HL-60 (cell line): ENCODE results near the gene SPAG9.

Experiments
- GABPA ChIP-seq: IDR thresholded peaks from 2 replicates; pipeline ENCODE4 v1.6.1; 2012; ENCODE audit warnings: low read depth
- POLR2AphosphoS5 ChIP-seq: IDR thresholded peaks from 2 replicates; pipeline ENCODE4 v1.6.1; 2012; ENCODE audit warnings: low read depth
- SPI1 ChIP-seq: IDR thresholded peaks from 2 replicates; pipeline ENCODE4 v1.6.1; 2012; ENCODE audit warnings: low read depth, mild to moderate bottlenecking, borderline replicate concordance
- TF ChIP-seq, protein P1 (sequence below): IDR thresholded peaks from one replicate; pipeline ENCODE4 v1.5.1; 2011; ENCODE audit warnings: low read length, control low read depth, inconsistent platforms; ENCODE audit not compliant: insufficient read depth
- TF ChIP-seq, protein P2 (sequence below): IDR thresholded peaks from 2 replicates; pipeline ENCODE4 v1.6.1; 2012; ENCODE audit warnings: low read depth; ENCODE audit not compliant: insufficient replicate concordance

DNA sequence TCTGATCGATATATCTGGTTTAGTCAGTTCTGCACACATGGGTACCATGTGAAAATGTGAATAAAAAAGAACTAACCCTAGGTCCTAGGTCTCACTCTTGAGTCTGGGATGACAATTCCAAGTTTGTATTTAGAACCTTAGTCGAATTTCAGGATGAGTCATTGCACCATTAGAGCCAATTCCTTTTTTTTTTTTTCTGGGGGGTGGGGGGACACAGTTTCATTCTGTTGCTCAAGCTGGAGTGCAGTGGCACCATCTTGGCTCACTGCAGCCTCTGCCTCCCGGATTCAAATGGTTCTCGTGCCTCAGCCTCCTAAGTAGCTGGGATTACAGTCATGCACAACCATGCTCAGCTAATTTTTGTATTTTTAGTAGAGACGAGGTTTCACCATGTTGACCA, 41.6 kb downstream of the SPAG9 start:
- TF ChIP-seq, protein P1, sequence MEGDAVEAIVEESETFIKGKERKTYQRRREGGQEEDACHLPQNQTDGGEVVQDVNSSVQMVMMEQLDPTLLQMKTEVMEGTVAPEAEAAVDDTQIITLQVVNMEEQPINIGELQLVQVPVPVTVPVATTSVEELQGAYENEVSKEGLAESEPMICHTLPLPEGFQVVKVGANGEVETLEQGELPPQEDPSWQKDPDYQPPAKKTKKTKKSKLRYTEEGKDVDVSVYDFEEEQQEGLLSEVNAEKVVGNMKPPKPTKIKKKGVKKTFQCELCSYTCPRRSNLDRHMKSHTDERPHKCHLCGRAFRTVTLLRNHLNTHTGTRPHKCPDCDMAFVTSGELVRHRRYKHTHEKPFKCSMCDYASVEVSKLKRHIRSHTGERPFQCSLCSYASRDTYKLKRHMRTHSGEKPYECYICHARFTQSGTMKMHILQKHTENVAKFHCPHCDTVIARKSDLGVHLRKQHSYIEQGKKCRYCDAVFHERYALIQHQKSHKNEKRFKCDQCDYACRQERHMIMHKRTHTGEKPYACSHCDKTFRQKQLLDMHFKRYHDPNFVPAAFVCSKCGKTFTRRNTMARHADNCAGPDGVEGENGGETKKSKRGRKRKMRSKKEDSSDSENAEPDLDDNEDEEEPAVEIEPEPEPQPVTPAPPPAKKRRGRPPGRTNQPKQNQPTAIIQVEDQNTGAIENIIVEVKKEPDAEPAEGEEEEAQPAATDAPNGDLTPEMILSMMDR, result no peak
- TF ChIP-seq, protein P2, sequence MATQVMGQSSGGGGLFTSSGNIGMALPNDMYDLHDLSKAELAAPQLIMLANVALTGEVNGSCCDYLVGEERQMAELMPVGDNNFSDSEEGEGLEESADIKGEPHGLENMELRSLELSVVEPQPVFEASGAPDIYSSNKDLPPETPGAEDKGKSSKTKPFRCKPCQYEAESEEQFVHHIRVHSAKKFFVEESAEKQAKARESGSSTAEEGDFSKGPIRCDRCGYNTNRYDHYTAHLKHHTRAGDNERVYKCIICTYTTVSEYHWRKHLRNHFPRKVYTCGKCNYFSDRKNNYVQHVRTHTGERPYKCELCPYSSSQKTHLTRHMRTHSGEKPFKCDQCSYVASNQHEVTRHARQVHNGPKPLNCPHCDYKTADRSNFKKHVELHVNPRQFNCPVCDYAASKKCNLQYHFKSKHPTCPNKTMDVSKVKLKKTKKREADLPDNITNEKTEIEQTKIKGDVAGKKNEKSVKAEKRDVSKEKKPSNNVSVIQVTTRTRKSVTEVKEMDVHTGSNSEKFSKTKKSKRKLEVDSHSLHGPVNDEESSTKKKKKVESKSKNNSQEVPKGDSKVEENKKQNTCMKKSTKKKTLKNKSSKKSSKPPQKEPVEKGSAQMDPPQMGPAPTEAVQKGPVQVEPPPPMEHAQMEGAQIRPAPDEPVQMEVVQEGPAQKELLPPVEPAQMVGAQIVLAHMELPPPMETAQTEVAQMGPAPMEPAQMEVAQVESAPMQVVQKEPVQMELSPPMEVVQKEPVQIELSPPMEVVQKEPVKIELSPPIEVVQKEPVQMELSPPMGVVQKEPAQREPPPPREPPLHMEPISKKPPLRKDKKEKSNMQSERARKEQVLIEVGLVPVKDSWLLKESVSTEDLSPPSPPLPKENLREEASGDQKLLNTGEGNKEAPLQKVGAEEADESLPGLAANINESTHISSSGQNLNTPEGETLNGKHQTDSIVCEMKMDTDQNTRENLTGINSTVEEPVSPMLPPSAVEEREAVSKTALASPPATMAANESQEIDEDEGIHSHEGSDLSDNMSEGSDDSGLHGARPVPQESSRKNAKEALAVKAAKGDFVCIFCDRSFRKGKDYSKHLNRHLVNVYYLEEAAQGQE, result no peak
- no peak for TF ChIP-seq POLR2AphosphoS5
- TF ChIP-seq SPI1, result no peak
- TF ChIP-seq GABPA, result no peak
